Stimulated activated CD4-positive, alpha-beta T cell treated with anti-CD3 and anti-CD28 coated beads, Interleukin-2, amount 100 ng/mL, for 48 hours (primary cell): ENCODE measurements around the gene TEX28.
"Not testable (repeated sequence)": the region's sequence is repeated elsewhere in the genome, so short reads cannot be mapped to it uniquely, and the experiment has no call there.

ENCODE experiments used
- DNase-seq, 2 donors: peaks; one replicate each; pipeline ENCODE4 v3.0.0-alpha.2; 2020

TEX28 gene

GRCh38 chrX:154239982-154240503, 54.9 kb downstream of the TEX28 start:
- not testable (repeated sequence) for DNase-seq

GRCh38 chrX:154238939-154239559, 55.9 kb downstream of the TEX28 start:
- DNase-seq = not testable (repeated sequence)

- not testable (repeated sequence) for DNase-seq
Observed at GRCh38 chrX:154233620-154234019, 61.3 kb downstream of the TEX28 start.

- DNase-seq = not testable (repeated sequence)
Observed at GRCh38 chrX:154231443-154231842, 63.5 kb downstream of the TEX28 start.

GRCh38 chrX:154226706-154227105, 68.2 kb downstream of the TEX28 start:
- DNase-seq = not testable (repeated sequence)

- DNase-seq = not testable (repeated sequence)
Observed at GRCh38 chrX:154225292-154225691, 69.6 kb downstream of the TEX28 start.
